ENCODE measurements around the gene SHD. TPM values are rescaled to one million over a fixed set of nuclear protein-coding genes. Genes with fewer than 3 reads are reported as not detected.
"Not testable (repeated sequence)": the region's sequence is repeated elsewhere in the genome, so short reads cannot be mapped to it uniquely, and the experiment has no call there.

The SHD gene
- total RNA-seq, 1 donor from 2014 or later, result not detected

- TF ChIP-seq, protein P1, sequence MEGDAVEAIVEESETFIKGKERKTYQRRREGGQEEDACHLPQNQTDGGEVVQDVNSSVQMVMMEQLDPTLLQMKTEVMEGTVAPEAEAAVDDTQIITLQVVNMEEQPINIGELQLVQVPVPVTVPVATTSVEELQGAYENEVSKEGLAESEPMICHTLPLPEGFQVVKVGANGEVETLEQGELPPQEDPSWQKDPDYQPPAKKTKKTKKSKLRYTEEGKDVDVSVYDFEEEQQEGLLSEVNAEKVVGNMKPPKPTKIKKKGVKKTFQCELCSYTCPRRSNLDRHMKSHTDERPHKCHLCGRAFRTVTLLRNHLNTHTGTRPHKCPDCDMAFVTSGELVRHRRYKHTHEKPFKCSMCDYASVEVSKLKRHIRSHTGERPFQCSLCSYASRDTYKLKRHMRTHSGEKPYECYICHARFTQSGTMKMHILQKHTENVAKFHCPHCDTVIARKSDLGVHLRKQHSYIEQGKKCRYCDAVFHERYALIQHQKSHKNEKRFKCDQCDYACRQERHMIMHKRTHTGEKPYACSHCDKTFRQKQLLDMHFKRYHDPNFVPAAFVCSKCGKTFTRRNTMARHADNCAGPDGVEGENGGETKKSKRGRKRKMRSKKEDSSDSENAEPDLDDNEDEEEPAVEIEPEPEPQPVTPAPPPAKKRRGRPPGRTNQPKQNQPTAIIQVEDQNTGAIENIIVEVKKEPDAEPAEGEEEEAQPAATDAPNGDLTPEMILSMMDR (IDR thresholded peaks at IDR 0.05; ENCODE audit: insufficient read depth, low read length, poor library complexity, severe bottlenecking), result no peak
- no peak for DNase-seq (ENCODE audit: low read depth)
- H3K36me3 ChIP-seq (ENCODE audit: control insufficient read depth, insufficient read depth, low read length), result no peaks in the 10 kb centered on the region
Observed at GRCh38 chr19:4234862-4235201, 44.2 kb upstream of the SHD start.

DNA sequence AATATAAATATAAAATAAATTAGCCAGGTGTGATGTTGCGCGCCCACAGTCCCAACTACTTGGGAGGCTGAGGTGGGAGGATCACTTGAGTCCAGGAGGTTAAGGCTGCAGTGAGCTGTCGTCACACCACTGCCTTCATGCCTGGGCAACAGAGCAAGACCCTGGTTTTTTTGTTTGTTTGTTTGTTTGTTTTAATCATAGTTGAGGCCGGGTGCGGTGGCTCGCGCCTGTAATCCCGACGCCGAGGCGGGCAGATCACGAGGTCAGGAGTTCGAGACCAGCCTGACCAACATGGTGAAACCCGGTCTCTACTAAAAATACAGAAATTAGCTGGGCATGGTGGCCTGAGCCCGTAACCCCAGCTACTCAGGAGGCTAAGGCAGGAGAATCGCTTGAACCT, 41.6 kb upstream of the SHD start:
- not testable (repeated sequence) for H3K4me3 ChIP-seq (ENCODE audit: low read depth, low read length); DNase-seq (ENCODE audit: low read depth); H3K27me3 ChIP-seq (ENCODE audit: control insufficient read depth, insufficient read depth, low read length); H3K36me3 ChIP-seq (ENCODE audit: control insufficient read depth, insufficient read depth, low read length)

More at GRCh38 chr19:4234862-4235201, 44.2 kb upstream of the SHD start:
- H3K27me3 ChIP-seq (ENCODE audit: control insufficient read depth, insufficient read depth, low read length), result no peaks in the 10 kb centered on the region
- no peak overlapping the region for H3K4me3 ChIP-seq (ENCODE audit: low read depth, low read length)

- Histone ChIP-seq H3K27me3 (ENCODE audit: control insufficient read depth, insufficient read depth, low read length) (no peaks in the 10 kb centered on the region), H3K4me3 (ENCODE audit: low read depth, low read length) (no peak overlapping the region), H3K36me3 (ENCODE audit: control insufficient read depth, insufficient read depth, low read length) (no peaks in the 10 kb centered on the region)
- TF ChIP-seq, protein P1 (IDR thresholded peaks at IDR 0.05; ENCODE audit: insufficient read depth, low read length, poor library complexity, severe bottlenecking), result no peak
- no peak for DNase-seq (ENCODE audit: low read depth)
Observed at GRCh38 chr19:4238831-4239230, 40.2 kb upstream of the SHD start.

- TF ChIP-seq, protein P1 (IDR thresholded peaks at IDR 0.05; ENCODE audit: insufficient read depth, low read length, poor library complexity, severe bottlenecking), result no peak
- no peak for DNase-seq (ENCODE audit: low read depth)
- H3K36me3 ChIP-seq (ENCODE audit: control insufficient read depth, insufficient read depth, low read length), result no peaks in the 10 kb centered on the region
- no peak overlapping the region for H3K4me3 ChIP-seq (ENCODE audit: low read depth, low read length)
- H3K27me3 ChIP-seq (ENCODE audit: control insufficient read depth, insufficient read depth, low read length), result no peaks in the 10 kb centered on the region
Observed at GRCh38 chr19:4241824-4242430, 37.1 kb upstream of the SHD start.

GRCh38 chr19:4245938-4246337, 33.1 kb upstream of the SHD start:
- not testable (repeated sequence) for H3K4me3 ChIP-seq (ENCODE audit: low read depth, low read length); DNase-seq (ENCODE audit: low read depth); H3K36me3 ChIP-seq (ENCODE audit: control insufficient read depth, insufficient read depth, low read length); H3K27me3 ChIP-seq (ENCODE audit: control insufficient read depth, insufficient read depth, low read length)

DNA sequence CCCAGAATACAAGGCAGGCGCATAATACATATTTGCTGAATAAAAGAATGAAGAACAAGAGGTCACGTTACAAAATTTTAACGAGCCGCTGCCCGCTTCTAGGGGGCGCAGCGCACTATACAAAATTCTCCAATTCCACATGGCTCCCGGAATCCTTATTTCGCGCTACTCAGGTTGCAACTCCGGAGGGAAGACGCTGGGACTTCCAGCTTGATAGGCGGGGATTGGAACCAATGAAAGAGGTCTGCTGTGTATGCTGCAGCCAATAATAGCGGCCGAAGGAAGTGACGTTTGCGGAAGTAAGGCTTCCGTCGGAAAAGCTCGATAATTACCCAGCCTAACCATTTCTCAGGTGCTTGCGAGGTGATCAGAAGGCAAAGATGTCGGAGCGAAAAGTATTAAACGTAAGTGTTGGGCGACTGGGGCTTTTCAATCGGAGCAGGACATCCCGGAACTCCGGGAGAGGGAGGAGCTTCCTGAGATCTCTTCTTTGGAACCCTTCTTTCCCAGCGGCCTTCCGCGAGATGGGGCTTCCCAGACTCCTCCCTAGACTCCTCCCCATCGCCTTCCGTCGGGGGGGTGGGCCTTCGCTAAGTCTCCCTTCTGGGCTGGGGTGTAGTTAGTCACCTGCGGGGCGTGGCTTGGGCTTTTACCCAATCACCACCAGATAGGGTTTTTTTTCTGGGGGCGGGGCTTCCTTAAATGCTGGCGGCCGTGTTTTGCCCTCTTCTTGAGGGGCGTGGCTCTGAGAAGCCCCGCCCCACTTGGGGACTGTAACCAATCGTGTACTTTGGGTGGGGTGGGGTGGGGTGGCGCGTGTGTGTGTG, 32.1 kb upstream of the SHD start, which contains the start of gene YJU2:
TSS of gene YJU2 (plus strand) at position 314 of the 827 bp plus-strand sequence. CDS start at position 381, 67 bp downstream.
- TF ChIP-seq, protein P1 (IDR thresholded peaks at IDR 0.05; ENCODE audit: insufficient read depth, low read length, poor library complexity, severe bottlenecking), result peak; percentile 56
- no peaks in the 10 kb centered on the region for H3K36me3 ChIP-seq (ENCODE audit: control insufficient read depth, insufficient read depth, low read length)
- H3K4me3 ChIP-seq (ENCODE audit: low read depth, low read length), result peak within 1 kb of the TSS; percentile 75
- no peaks in the 10 kb centered on the region for H3K27me3 ChIP-seq (ENCODE audit: control insufficient read depth, insufficient read depth, low read length)
- DNase-seq (ENCODE audit: low read depth), result peak; percentile 95
